Fibroblast of skin of right biceps (primary cell): ENCODE results near the gene RAP1GAP2.

ENCODE experiments used
- DNase-seq: peaks from one replicate; pipeline ENCODE4 v3.0.0-alpha.2; 2013

Gene RAP1GAP2

GRCh38 chr17:2924211-2924610 lies 128.0 kb downstream of the RAP1GAP2 start:
- peak; percentile 50 for DNase-seq

DNA sequence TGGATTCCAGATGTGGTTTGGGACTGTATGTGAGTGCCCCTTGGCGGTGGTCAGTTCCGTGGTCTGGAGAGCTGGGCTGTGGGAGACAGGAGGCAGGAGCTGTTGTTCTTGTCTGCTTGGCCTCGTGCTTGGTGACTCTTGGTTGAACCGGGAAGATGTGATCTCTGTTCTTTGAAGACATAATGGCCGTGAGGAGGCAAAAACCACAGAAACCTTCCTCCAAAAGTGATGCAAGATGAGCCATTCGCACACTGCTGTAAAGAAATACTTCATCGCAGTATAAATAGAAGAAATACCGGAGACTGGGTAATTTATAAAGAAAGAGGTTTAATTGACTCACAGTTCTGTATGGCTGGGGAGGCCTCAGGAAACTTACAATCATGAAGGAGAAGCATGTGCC lies 128.8 kb downstream of the RAP1GAP2 start:
- DNase-seq, result no peak

GRCh38 chr17:2926019-2926650 lies 129.9 kb downstream of the RAP1GAP2 start:
- no peak for DNase-seq

- DNase-seq, result no peak
Observed at GRCh38 chr17:2928294-2928890, 132.2 kb downstream of the RAP1GAP2 start.

GRCh38 chr17:2929881-2930533 lies 133.8 kb downstream of the RAP1GAP2 start:
- DNase-seq, result peak; percentile 6

- DNase-seq, result no peak
Observed at GRCh38 chr17:2931876-2932275, 135.6 kb downstream of the RAP1GAP2 start.

GRCh38 chr17:2932946-2933345 lies 136.7 kb downstream of the RAP1GAP2 start:
- no peak for DNase-seq

GRCh38 chr17:2933606-2934005 lies 137.4 kb downstream of the RAP1GAP2 start:
- no peak for DNase-seq

DNA sequence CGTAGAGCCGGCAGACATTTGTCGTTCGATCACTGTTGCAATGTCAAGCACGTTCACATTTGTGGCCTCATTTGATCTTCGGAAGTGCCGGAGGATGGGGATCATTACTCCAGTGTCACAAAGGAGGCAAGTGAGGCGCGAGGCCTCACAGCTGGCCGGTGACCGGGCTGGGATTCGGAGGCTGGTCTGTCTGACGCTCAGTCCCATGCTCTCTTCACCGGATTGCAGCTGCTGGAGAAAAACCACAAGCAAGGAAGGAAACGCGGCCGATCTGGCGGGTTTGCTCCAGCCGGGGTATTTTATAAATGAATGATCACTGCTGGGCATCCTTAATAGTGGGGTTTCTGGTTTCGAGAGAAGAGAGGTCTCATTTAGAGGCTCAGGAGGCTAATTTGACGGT lies 139.4 kb downstream of the RAP1GAP2 start:
- no peak for DNase-seq

DNA sequence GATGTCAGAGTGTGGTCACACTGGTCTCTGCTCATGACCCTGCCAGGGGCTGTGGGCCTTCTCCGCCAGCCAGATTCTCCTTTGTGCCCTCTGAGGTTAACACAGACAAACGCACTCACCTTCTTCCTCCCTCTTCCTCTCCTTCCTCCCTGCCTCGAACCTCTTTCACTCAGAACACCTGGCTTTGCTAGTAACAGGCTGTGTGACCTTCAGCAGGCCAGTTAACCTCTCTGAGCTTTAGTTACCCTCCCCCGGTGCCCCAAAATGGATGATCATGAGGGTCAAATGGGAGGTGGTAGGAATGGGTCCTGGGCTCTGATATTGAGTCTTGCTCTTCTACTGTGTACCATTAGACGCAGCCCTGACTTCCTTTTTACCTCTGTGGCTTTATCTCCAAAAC lies 140.1 kb downstream of the RAP1GAP2 start:
- no peak for DNase-seq

- no peak for DNase-seq
Observed at GRCh38 chr17:2936771-2937321, 140.6 kb downstream of the RAP1GAP2 start.

- DNase-seq, result no peak
Observed at GRCh38 chr17:2937331-2938003, 141.2 kb downstream of the RAP1GAP2 start.

GRCh38 chr17:2939714-2940351 lies 143.6 kb downstream of the RAP1GAP2 start:
- DNase-seq, result no peak

DNA sequence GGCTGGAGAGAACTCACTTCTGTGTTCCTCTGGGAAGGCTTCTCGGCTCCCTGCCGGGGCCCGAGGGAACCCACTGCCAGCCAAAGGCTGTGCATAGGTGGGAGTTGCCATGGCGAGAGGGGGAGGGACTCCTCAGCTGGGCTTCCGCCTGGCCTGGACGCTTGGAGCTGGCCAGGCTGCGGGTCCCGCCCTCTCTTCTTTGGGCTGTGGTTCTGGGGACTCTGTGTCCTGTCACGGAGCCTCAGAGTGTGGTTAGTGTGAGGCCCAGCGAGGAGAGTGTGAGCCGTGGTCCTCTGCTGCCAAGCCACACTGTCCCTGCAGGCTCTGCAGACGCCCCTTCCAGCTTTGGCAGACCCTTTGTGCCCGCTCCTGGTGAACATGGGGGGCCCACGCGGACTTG lies 144.1 kb downstream of the RAP1GAP2 start:
- DNase-seq, result no peak

GRCh38 chr17:2943981-2944380 lies 147.7 kb downstream of the RAP1GAP2 start:
- DNase-seq, result no peak

DNA sequence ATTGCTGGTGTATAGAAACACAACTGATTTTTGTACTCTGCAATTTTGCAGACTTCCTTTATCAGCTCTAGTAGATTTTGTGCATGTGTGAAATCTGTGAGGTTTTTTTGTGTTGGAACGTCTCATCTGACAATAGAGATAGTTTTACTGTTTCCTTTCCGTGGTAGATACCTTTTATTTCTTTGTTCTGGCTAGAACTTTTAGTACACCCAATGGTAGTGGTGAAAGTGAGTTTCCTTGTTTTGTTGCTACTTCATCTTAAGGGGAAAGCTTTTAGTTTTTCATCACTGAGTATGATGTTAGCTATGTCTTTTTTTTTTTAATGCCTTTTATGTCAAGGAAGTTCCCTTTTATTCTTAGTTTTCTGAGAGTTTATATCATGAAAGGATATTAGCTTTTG lies 149.1 kb downstream of the RAP1GAP2 start:
- no peak for DNase-seq

DNA sequence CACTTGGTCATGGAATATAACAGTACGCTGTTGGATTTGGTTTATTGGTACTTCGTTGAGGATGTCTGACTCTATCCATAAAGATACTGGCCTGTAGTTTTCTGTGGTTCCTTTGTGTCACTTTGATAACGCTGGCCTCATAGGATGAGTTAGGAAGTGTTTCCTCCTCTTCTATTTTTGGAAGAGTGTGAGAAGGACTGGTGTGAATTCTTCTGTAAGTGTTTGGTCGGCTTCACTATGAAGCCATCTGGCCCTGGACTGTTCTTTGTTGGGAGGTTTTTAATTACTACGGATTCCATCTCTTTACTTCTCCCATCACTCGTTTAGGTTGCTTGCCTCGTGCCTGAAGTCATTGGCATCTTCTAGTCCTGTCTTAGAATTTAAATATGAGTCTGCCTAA lies 149.9 kb downstream of the RAP1GAP2 start:
- no peak for DNase-seq

DNA sequence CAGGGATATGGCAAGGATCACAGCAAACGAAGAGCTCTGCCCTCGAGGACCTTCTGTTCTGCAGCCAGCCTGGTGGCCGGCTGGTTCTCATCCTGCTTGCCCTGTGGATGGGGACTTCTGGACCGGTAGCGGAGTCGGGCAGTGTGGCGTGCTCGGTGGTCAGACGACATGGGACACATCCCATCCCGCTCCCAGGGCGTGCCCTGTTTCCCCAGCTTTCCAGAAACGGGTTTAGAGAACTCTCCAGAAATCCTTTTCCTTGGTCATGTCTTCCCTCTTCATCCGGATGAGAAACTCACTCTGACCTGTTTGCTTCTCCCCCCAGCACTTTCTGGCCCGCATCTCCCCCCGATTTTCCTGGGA lies 151.3 kb downstream of the RAP1GAP2 start:
- no peak for DNase-seq

DNA sequence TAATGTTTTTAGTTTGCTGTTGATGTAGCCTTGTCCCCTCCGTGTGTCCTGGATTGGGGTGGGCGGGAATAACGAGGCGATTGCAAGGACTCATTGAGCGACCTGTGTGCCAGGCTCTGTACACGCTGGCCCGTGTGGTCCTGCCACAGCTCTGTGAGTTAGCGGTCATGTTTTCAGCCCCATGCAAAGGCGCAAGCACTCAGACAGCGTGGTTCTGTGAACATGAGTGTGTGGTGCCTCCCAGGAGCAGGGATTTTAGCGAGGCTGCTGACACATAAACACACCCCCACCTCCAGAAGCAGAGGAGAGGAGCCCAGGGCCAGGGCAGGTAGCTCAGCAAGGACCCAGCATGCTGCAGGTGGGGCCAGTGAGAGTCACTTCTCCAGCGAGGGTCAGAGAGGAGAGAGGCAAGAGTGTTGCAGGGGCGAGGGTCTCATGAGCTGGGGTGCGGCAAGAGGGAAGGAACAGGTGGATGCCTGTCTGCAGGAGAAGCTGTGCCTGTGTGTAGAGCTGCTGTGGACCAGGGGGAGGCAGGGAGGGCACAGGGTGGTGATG lies 151.8 kb downstream of the RAP1GAP2 start:
- no peak for DNase-seq

- DNase-seq, result no peak
Observed at GRCh38 chr17:2948721-2949468, 152.7 kb downstream of the RAP1GAP2 start.

DNA sequence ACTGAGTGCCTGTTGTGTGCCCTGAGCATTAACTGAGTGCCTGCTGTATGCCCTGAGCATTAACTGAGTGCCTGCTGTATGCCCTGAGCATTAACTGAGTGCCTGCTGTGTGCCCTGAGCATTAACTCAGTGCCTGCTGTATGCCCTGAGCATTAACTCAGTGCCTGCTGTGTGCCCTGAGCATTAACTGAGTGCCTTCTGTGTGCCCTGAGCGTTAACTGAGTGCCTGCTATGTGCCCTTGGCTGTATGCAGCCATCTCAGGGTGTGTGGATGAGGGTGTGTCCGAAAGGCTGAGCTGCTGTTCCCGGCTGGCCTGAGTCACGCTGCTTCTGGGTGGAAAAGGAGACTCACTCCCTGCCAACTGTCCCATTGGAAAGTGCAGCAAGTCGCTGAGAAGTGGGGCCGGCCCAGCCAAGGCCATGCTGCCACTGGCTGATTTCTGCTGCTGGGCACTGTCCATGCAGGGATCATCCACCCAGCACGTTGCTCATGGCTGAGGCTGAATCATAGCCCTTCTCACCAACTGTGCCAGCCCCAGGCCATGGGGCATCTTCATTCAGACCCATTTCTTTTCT lies 153.3 kb downstream of the RAP1GAP2 start:
- peak; percentile 7 for DNase-seq

GRCh38 chr17:2950846-2951245 lies 154.6 kb downstream of the RAP1GAP2 start:
- DNase-seq, result no peak
